Activated CD8-positive, alpha-beta memory T cell treated with anti-CD3 and anti-CD28 coated beads, Interleukin-2, amount 10 ng/mL, durations not matched to agents 7 days and 5 days (primary cell): ENCODE data around the gene CHRNG. TPM values are rescaled to one million over a fixed set of nuclear protein-coding genes. Genes with fewer than 3 reads are reported as not detected.

Experiments
- ATAC-seq: fragments of 150-1000 bp; cut with Tn5 transposase; one replicate; pipeline ENCODE4 v1.10.0; 2021; ENCODE audit warnings: moderate library complexity
- CTCF ChIA-PET: fragments of 350-600 bp; sonication (Branson Sonifier 250); formaldehyde crosslinking; loops from one replicate; lab custom pipeline; 2021; ENCODE audit warnings: antibody characterized with exemption; lab: Charles Lee
- DNase-seq: peaks from one replicate; pipeline ENCODE4 v3.0.0-alpha.2; 2020
- H3K27ac Mint-ChIP-seq: one replicate; pipeline ENCODE4 v1.8.0; 2021; ENCODE audit warnings: mild to moderate bottlenecking, mixed read lengths
- H3K27me3 Mint-ChIP-seq: one replicate; pipeline ENCODE4 v1.8.0; 2021; ENCODE audit warnings: mixed read lengths
- H3K36me3 Mint-ChIP-seq: one replicate; pipeline ENCODE4 v1.8.0; 2021; ENCODE audit warnings: mild to moderate bottlenecking, mixed read lengths
- H3K4me1 Mint-ChIP-seq: one replicate; pipeline ENCODE4 v1.8.0; 2021; ENCODE audit warnings: mixed read lengths
- H3K4me3 Mint-ChIP-seq: one replicate; pipeline ENCODE4 v1.8.0; 2021; ENCODE audit warnings: mild to moderate bottlenecking, moderate library complexity, mixed read lengths
- H3K9me3 Mint-ChIP-seq: one replicate; pipeline ENCODE4 v1.8.0; 2022; ENCODE audit warnings: low read depth, mixed read lengths
- total RNA-seq, 2 experiments: library from RNA; stranded (reverse); gene quantifications; one replicate each; pipeline ENCODE4 v1.2.3, GENCODE V29; 2021

Gene CHRNG
- total RNA-seq, 2 experiments from 2014 or later: not detected

GRCh38 chr2:232573042-232573441, 33.5 kb downstream of the CHRNG start:
- no peak overlapping the region for H3K27ac Mint-ChIP-seq

DNA sequence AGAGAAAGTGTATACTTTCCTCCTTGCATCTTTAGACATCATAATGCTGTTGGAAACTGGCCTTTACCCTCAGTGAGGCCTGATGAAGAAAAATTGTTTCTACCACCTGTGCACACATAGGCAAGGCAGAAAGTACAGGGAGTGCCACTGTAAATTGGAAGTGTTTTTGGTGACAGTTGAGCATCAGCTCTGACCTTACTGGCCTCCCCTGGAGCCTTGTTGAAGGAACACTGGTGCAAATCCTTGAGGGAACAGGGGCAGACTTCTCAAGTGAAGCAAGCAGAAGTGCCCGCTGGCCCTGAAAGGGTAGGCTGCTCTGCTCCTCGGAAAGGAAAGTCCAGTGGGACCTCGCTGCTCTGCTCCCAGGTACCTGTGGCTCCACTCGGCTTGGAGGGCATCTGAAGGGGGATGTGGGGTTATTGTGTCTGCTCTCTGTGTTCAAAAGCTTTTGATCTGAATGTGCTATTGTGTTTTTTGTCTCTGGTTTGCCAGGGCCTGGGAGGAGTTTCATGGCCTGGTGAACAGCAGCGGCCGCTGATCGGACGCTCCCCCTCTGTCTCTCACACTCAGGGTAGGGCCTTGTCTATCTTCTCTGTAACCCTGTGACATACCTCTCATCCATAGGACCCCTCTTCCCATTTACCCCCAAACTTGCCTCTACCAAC, 34.4 kb downstream of the CHRNG start:
- Mint-ChIP-seq H3K4me3 (no peak overlapping the region), H3K9me3 (no peaks in the 10 kb centered on the region), H3K27ac (no peak overlapping the region), H3K4me1 (no peaks in the 10 kb centered on the region), H3K27me3 (no peaks in the 10 kb centered on the region), H3K36me3 (peaks cover 17% of the 10 kb centered on the region)
- CTCF ChIA-PET: no interaction called here
- no peak for ATAC-seq
- DNase-seq: no peak

More at GRCh38 chr2:232573042-232573441, 33.5 kb downstream of the CHRNG start:
- CTCF ChIA-PET: no interaction called here
- DNase-seq (no peak), ATAC-seq (no peak)
- no peaks in the 10 kb centered on the region for H3K4me1 Mint-ChIP-seq
- H3K36me3 Mint-ChIP-seq: peaks cover 22% of the 10 kb centered on the region
- H3K9me3 Mint-ChIP-seq: no peaks in the 10 kb centered on the region
- H3K4me3 Mint-ChIP-seq: no peak overlapping the region
- no peaks in the 10 kb centered on the region for H3K27me3 Mint-ChIP-seq

DNA sequence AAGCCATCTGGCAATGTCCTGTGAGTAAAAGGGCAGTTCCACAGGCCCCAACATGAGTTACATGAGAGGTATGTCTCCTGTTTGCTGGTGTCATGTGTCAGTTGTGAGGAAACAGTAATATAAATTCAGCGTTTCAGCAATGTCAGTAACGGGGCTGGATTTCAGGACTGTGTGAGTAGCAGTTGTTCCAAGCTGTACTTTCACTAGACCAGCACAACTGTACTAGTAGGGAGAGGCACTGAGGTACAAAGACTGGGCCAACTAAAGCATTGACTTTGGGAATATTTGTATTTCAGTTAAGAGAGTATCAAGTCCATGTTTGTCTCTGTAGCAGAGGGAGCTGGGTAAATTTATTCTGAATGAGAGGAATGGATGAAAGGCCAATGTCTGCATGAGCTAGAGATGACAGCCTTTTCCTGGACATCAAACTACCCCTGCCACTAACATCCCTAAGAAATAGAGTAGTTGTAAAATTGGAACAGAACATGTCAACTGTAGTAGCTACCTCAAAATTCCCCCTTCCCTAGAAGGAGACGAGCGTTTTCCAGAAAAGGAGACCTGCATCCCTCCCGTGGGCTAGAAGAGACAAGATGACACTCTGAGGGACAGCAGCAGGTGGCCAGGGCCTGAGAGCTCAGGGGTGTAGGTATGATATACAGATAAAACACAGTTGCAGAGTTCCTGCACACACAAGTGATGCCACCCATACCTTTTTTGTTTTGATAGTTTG, 35.3 kb downstream of the CHRNG start:
- ATAC-seq: no peak
- H3K4me3 Mint-ChIP-seq: no peak overlapping the region
- peaks cover 15% of the 10 kb centered on the region for H3K36me3 Mint-ChIP-seq
- H3K27ac Mint-ChIP-seq: no peak overlapping the region
- H3K4me1 Mint-ChIP-seq: peaks cover 6% of the 10 kb centered on the region
- CTCF ChIA-PET: no interaction called here
- no peaks in the 10 kb centered on the region for H3K9me3 Mint-ChIP-seq
- no peaks in the 10 kb centered on the region for H3K27me3 Mint-ChIP-seq
- no peak for DNase-seq

- no peaks in the 10 kb centered on the region for H3K27me3 Mint-ChIP-seq
- H3K27ac Mint-ChIP-seq: no peak overlapping the region
- no peaks in the 10 kb centered on the region for H3K9me3 Mint-ChIP-seq
- H3K36me3 Mint-ChIP-seq: peaks cover 15% of the 10 kb centered on the region
- peaks cover 11% of the 10 kb centered on the region for H3K4me1 Mint-ChIP-seq
- DNase-seq (no peak), ATAC-seq (no peak)
- CTCF ChIA-PET: no interaction called here
- H3K4me3 Mint-ChIP-seq: no peak overlapping the region
These were observed 35.9 kb downstream of the CHRNG start for GRCh38 chr2:232575404-232575746.

DNA sequence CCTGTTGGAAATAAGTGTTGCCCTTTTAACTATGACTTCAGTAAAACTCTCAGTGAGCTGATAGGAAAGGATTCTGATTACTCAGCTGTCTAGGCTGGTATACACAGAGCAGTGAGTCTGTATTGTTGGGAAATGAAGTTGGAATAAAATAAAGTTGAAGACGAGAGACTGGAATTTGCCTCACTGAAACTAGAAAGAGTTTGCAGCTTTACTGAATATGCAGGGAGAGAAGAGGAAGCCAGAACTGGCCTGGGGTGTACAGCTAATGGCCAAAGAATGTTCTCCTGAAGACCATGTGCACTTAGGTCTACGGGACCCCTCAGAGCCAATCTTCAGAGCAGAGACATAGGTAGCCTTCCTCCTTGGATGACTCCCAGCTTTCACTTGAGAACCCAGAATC, 37.5 kb downstream of the CHRNG start:
- CTCF ChIA-PET: no interaction called here
- H3K4me3 Mint-ChIP-seq: no peak overlapping the region

GRCh38 chr2:232577841-232578240, 38.3 kb downstream of the CHRNG start:
- ATAC-seq: no peak
- CTCF ChIA-PET: interaction anchor here (1.4 kb wide), 1 partner anchor 44 kb away, joined by 3 read pairs; no protein-coding TSS in a partner anchor
- H3K27me3 Mint-ChIP-seq: no peaks in the 10 kb centered on the region
- H3K36me3 Mint-ChIP-seq: peaks cover 18% of the 10 kb centered on the region
- H3K27ac Mint-ChIP-seq: no peak overlapping the region
- DNase-seq: no peak
- H3K4me1 Mint-ChIP-seq: peaks cover 22% of the 10 kb centered on the region
- no peak overlapping the region for H3K4me3 Mint-ChIP-seq
- H3K9me3 Mint-ChIP-seq: no peaks in the 10 kb centered on the region

More for the DNA sequence above, 37.5 kb downstream of the CHRNG start:
- Mint-ChIP-seq H3K36me3 (peaks cover 14% of the 10 kb centered on the region), H3K27ac (no peak overlapping the region), H3K9me3 (no peaks in the 10 kb centered on the region), H3K27me3 (no peaks in the 10 kb centered on the region), H3K4me1 (peaks cover 22% of the 10 kb centered on the region)
- no peak for DNase-seq
- ATAC-seq: no peak

- no peak for DNase-seq
- no peak for ATAC-seq
- Mint-ChIP-seq H3K27ac (no peak overlapping the region), H3K4me1 (peaks cover 22% of the 10 kb centered on the region), H3K36me3 (peaks cover 21% of the 10 kb centered on the region), H3K9me3 (no peaks in the 10 kb centered on the region), H3K27me3 (no peaks in the 10 kb centered on the region), H3K4me3 (no peak overlapping the region)
- CTCF ChIA-PET: interaction anchor here (0.9 to 1.9 kb wide), 3 partner anchors 10 to 44 kb away, joined by 3 to 5 read pairs (median 3); no protein-coding TSS in a partner anchor
These were observed 39.1 kb downstream of the CHRNG start for GRCh38 chr2:232578626-232579025.

DNA sequence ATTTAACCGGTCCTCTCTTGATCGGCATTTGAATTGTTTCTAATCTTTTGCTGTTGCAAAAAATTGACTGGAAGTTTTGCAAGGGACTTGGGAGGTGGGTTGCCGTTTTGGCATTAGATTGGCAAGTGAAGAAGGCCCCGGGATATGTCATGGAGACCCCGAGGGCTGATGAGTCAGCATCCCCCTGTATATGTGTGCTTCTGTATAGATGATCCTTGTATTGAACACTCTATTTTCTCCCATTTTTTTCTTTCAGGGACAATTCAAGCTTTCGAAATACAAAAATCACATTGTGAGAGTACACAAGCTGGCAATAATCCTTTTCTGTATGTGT, 41.1 kb downstream of the CHRNG start:
- H3K27ac Mint-ChIP-seq: peak overlapping the region; percentile 73
- no peaks in the 10 kb centered on the region for H3K27me3 Mint-ChIP-seq
- ATAC-seq (no peak), DNase-seq (no peak)
- no peaks in the 10 kb centered on the region for H3K9me3 Mint-ChIP-seq
- peaks cover 22% of the 10 kb centered on the region for H3K4me1 Mint-ChIP-seq
- H3K36me3 Mint-ChIP-seq: peaks cover 19% of the 10 kb centered on the region
- CTCF ChIA-PET: interaction anchor here (1.0 to 1.4 kb wide), 2 partner anchors 13 to 17 kb away, joined by 3 to 4 read pairs; no protein-coding TSS in a partner anchor
- H3K4me3 Mint-ChIP-seq: no peak overlapping the region

DNA sequence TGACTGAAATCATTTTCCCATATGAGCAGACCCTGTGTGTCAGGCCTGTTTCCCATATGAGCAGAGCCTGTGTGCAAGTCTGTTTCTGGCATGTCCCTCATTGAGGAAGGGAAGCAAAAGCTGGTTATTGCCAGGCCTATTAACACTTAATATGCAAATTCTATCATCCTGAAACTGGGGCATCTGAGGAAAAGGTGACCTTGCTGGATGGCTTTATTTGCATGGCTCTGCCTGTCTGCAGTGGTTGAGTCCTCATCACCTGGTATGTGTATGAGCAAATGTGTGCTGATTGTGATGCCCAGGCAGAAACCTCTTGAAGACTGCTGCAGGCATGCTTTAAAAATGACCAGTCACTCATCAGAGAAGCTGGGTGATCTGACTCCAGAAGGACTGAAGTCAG, 42.2 kb downstream of the CHRNG start:
- ATAC-seq (no peak), DNase-seq (no peak)
- Mint-ChIP-seq H3K27ac (no peak overlapping the region), H3K9me3 (no peaks in the 10 kb centered on the region), H3K36me3 (peaks cover 15% of the 10 kb centered on the region), H3K27me3 (no peaks in the 10 kb centered on the region), H3K4me1 (peaks cover 22% of the 10 kb centered on the region), H3K4me3 (no peak overlapping the region)
- CTCF ChIA-PET: interaction anchor here (1.0 to 1.4 kb wide), 2 partner anchors 18 to 24 kb away, joined by 3 to 4 read pairs; no protein-coding TSS in a partner anchor

GRCh38 chr2:232584238-232584637, 44.7 kb downstream of the CHRNG start:
- Mint-ChIP-seq H3K4me3 (no peak overlapping the region), H3K4me1 (peaks cover 22% of the 10 kb centered on the region), H3K9me3 (no peaks in the 10 kb centered on the region), H3K27ac (no peak overlapping the region), H3K27me3 (no peaks in the 10 kb centered on the region), H3K36me3 (peaks cover 12% of the 10 kb centered on the region)
- no peak for DNase-seq
- CTCF ChIA-PET: interaction anchor here (1.2 kb wide), 1 partner anchor 9 kb away, joined by 3 read pairs; no protein-coding TSS in a partner anchor
- ATAC-seq: no peak

- ATAC-seq (no peak), DNase-seq (no peak)
- Mint-ChIP-seq H3K36me3 (peaks cover 7% of the 10 kb centered on the region), H3K27me3 (no peaks in the 10 kb centered on the region), H3K4me1 (no peaks in the 10 kb centered on the region), H3K4me3 (no peak overlapping the region), H3K9me3 (no peaks in the 10 kb centered on the region), H3K27ac (no peak overlapping the region)
- CTCF ChIA-PET: no interaction called here
These were observed 47.5 kb downstream of the CHRNG start for GRCh38 chr2:232586943-232587505.

- DNase-seq (no peak), ATAC-seq (no peak)
- no peak overlapping the region for H3K4me3 Mint-ChIP-seq
- H3K4me1 Mint-ChIP-seq: no peaks in the 10 kb centered on the region
- no peaks in the 10 kb centered on the region for H3K27me3 Mint-ChIP-seq
- H3K9me3 Mint-ChIP-seq: no peaks in the 10 kb centered on the region
- no peak overlapping the region for H3K27ac Mint-ChIP-seq
- H3K36me3 Mint-ChIP-seq: peaks cover 6% of the 10 kb centered on the region
- CTCF ChIA-PET: no interaction called here
These were observed 48.0 kb downstream of the CHRNG start for GRCh38 chr2:232587512-232587911.

DNA sequence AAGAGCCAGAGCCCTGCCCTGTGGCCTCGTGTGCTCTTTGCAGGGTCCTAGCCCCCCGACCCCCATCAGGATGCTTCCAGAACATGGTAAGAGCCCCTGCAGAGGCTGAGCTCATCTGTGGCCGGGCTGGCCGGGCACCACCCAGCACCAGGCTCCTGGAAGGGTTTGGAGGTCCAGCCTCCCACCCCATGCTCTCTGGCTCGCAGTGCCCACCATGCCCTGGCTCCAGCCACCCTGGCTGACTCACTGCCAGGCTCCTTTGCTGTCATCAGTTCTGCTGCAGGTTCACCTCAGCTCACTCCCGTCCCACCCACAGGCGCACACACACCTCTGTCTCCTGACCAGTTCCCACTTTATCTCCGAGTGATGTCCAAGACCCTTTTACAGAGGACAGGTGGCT, 48.5 kb downstream of the CHRNG start:
- peaks cover 3% of the 10 kb centered on the region for H3K4me1 Mint-ChIP-seq
- H3K27ac Mint-ChIP-seq: no peak overlapping the region
- CTCF ChIA-PET: no interaction called here
- DNase-seq (no peak), ATAC-seq (no peak)
- H3K4me3 Mint-ChIP-seq: no peak overlapping the region
- peaks cover 4% of the 10 kb centered on the region for H3K36me3 Mint-ChIP-seq
- H3K9me3 Mint-ChIP-seq: no peaks in the 10 kb centered on the region
- no peaks in the 10 kb centered on the region for H3K27me3 Mint-ChIP-seq
